Measurements from ENCODE around the gene KY.

GRCh38 chr3:134641671-134642300, 9.0 kb downstream of the KY start:
- TF ChIP-seq ARNTL (CRISPR knock-in tag; IDR thresholded peaks at IDR 0.05; ENCODE audit: borderline replicate concordance, low read depth) (no peak), SNAI2 (CRISPR knock-in tag; IDR thresholded peaks at IDR 0.05) (no peak), GLIS3 (CRISPR knock-in tag; IDR thresholded peaks at IDR 0.05) (no peak), CREB5 (CRISPR knock-in tag; IDR thresholded peaks at IDR 0.05; ENCODE audit: low read depth) (no peak), ZNF8 (CRISPR knock-in tag; IDR thresholded peaks at IDR 0.05) (no peak), PATZ1 (CRISPR knock-in tag; IDR thresholded peaks at IDR 0.05; ENCODE audit: borderline replicate concordance) (no peak), ZFP3 (CRISPR knock-in tag; IDR thresholded peaks at IDR 0.05) (no peak), ZFP30 (CRISPR knock-in tag; IDR thresholded peaks at IDR 0.05) (no peak)
- TF ChIP-seq, protein P1, sequence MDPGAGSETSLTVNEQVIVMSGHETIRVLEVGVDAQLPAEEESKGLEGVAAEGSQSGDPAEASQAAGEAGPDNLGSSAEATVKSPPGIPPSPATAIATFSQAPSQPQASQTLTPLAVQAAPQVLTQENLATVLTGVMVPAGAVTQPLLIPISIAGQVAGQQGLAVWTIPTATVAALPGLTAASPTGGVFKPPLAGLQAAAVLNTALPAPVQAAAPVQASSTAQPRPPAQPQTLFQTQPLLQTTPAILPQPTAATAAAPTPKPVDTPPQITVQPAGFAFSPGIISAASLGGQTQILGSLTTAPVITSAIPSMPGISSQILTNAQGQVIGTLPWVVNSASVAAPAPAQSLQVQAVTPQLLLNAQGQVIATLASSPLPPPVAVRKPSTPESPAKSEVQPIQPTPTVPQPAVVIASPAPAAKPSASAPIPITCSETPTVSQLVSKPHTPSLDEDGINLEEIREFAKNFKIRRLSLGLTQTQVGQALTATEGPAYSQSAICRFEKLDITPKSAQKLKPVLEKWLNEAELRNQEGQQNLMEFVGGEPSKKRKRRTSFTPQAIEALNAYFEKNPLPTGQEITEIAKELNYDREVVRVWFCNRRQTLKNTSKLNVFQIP (CRISPR knock-in tag; IDR thresholded peaks at IDR 0.05; ENCODE audit: borderline replicate concordance, low read depth), result no peak
- TF ChIP-seq, protein P2, sequence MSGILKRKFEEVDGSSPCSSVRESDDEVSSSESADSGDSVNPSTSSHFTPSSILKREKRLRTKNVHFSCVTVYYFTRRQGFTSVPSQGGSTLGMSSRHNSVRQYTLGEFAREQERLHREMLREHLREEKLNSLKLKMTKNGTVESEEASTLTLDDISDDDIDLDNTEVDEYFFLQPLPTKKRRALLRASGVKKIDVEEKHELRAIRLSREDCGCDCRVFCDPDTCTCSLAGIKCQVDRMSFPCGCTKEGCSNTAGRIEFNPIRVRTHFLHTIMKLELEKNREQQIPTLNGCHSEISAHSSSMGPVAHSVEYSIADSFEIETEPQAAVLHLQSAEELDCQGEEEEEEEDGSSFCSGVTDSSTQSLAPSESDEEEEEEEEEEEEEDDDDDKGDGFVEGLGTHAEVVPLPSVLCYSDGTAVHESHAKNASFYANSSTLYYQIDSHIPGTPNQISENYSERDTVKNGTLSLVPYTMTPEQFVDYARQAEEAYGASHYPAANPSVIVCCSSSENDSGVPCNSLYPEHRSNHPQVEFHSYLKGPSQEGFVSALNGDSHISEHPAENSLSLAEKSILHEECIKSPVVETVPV (CRISPR knock-in tag; IDR thresholded peaks at IDR 0.05), result no peak
- TF ChIP-seq, protein P3, sequence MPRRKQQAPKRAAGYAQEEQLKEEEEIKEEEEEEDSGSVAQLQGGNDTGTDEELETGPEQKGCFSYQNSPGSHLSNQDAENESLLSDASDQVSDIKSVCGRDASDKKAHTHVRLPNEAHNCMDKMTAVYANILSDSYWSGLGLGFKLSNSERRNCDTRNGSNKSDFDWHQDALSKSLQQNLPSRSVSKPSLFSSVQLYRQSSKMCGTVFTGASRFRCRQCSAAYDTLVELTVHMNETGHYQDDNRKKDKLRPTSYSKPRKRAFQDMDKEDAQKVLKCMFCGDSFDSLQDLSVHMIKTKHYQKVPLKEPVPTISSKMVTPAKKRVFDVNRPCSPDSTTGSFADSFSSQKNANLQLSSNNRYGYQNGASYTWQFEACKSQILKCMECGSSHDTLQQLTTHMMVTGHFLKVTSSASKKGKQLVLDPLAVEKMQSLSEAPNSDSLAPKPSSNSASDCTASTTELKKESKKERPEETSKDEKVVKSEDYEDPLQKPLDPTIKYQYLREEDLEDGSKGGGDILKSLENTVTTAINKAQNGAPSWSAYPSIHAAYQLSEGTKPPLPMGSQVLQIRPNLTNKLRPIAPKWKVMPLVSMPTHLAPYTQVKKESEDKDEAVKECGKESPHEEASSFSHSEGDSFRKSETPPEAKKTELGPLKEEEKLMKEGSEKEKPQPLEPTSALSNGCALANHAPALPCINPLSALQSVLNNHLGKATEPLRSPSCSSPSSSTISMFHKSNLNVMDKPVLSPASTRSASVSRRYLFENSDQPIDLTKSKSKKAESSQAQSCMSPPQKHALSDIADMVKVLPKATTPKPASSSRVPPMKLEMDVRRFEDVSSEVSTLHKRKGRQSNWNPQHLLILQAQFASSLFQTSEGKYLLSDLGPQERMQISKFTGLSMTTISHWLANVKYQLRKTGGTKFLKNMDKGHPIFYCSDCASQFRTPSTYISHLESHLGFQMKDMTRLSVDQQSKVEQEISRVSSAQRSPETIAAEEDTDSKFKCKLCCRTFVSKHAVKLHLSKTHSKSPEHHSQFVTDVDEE (CRISPR knock-in tag; IDR thresholded peaks at IDR 0.05), result no peak

Data from SK-N-SH treated with all-trans-retinoic acid at 6 μM for 48 hours (cell line).